H1 (cell line): ENCODE results near the gene C2orf74. TPM values are rescaled to one million over a fixed set of nuclear protein-coding genes. Genes with fewer than 3 reads are reported as not detected.

Source experiments
- POLR2A ChIP-seq, 2 experiments: IDR thresholded peaks; 1 replicate in 1 of 2; 2 replicates in 1 of 2; pipeline ENCODE4 v1.6.1; 2011; ENCODE audit warnings: low read depth in 2 of 2, low read length in 2 of 2, mild to moderate bottlenecking in 2 of 2; ENCODE audit errors: control extremely low read depth in 1 of 2
- SIX5 ChIP-seq: IDR thresholded peaks from 2 replicates; pipeline ENCODE4 v1.6.1; 2011; ENCODE audit warnings: mild to moderate bottlenecking, low read depth, low read length
- polyA plus RNA-seq, 7 experiments: library from polyadenylated mRNA; depleted of rRNA in 3 of 7; stranded (reverse) in 5 of 7; unstranded in 2 of 7; fragments of >200 nt in 5 of 7; fragments of 200-250 nt in 2 of 7; gene quantifications; 1 replicate in 5 of 7; 2 replicates in 1 of 7; 4 replicates in 1 of 7; pipeline versions ENCODE4 v1.2.1 to v1.2.3, GENCODE V29; 2011 to 2013; ENCODE audit warnings: missing spikeins in 2 of 7, mixed read lengths in 2 of 7
- total RNA-seq: library from RNA; stranded (reverse); fragmentation: NEBNext Ultra II Directional; extraction: Animal tissue kit (Norgen Biotek cat#: 25700); gene quantifications from 2 replicates; pipeline ENCODE4 v1.2.1, GENCODE V29; 2021

Gene C2orf74
- total and polyA plus RNA-seq, 2 of the 8 experiments (the other 6 are each of a cell fraction or from before 2014, with no cell fraction given), result 2.6 to 9.3 TPM

- no peak for TF ChIP-seq POLR2A (IDR thresholded peaks at IDR 0.05; ENCODE audit: control extremely low read depth in 1 of 2, low read depth in 2 of 2, low read length in 2 of 2)
- TF ChIP-seq SIX5, result no peak
- TF ChIP-seq, all 59 proteins: peak for 0
Measured at GRCh38 chr2:61161888-61162287, at the start of gene C2orf74 (continued).
